Type B pancreatic cell (in vitro differentiated cells): ENCODE measurements around the gene ORMDL3. TPM values are rescaled to one million over a fixed set of nuclear protein-coding genes. Genes with fewer than 3 reads are reported as not detected.
A peak's percentile ranks its signal among the peaks of the same experiment; 100 is the strongest.

Source experiments
- DNase-seq: peaks from one replicate; pipeline ENCODE4 v3.0.0; 2021; ENCODE audit warnings: mixed read lengths; ENCODE audit not compliant: unreplicated experiment; ENCODE audit errors: extremely low spot score
- H3K27ac Mint-ChIP-seq: 2 replicates; pipeline ENCODE4 v1.8.0; 2021; ENCODE audit warnings: mild to moderate bottlenecking, mixed read lengths
- H3K27me3 Mint-ChIP-seq: 2 replicates; pipeline ENCODE4 v1.8.0; 2021; ENCODE audit warnings: mixed read lengths
- H3K36me3 Mint-ChIP-seq: 2 replicates; pipeline ENCODE4 v1.8.0; 2021; ENCODE audit warnings: mixed read lengths
- H3K4me1 Mint-ChIP-seq: one replicate; pipeline ENCODE4 v1.8.0; 2021; ENCODE audit warnings: mixed read lengths; ENCODE audit not compliant: unreplicated experiment
- H3K4me3 Mint-ChIP-seq: 2 replicates; pipeline ENCODE4 v1.8.0; 2021; ENCODE audit warnings: mild to moderate bottlenecking, mixed read lengths
- H3K9me3 Mint-ChIP-seq: 2 replicates; pipeline ENCODE4 v1.8.0; 2021; ENCODE audit warnings: mixed read lengths
- CTCF ChIP-seq: fragments of 200-600 bp; sonication (generic); conservative IDR thresholded peaks from 2 replicates; pipeline ENCODE4 v1.5.0; 2021; ENCODE audit warnings: antibody characterized with exemption, mild to moderate bottlenecking
- total RNA-seq: library from RNA; stranded (reverse); gene quantifications from 2 replicates; pipeline ENCODE4 v1.2.1, GENCODE V29; 2021; ENCODE audit warnings: low replicate concordance

The ORMDL3 gene
- total RNA-seq, 1 donor from 2014 or later, result 59.8 TPM

- Mint-ChIP-seq H3K9me3 (no peaks in the 10 kb centered on the region), H3K36me3 (no peaks in the 10 kb centered on the region), H3K4me3 (peak overlapping the region; percentile 46), H3K27ac (no peak overlapping the region), H3K27me3 (no peaks in the 10 kb centered on the region), H3K4me1 (peaks cover 9% of the 10 kb centered on the region)
- no peak for TF ChIP-seq CTCF
- no peak for DNase-seq
Observed at GRCh38 chr17:39933912-39934311, 6.5 kb upstream of the ORMDL3 start.

- peak overlapping the region; percentile 73 for H3K4me3 Mint-ChIP-seq
- DNase-seq, result no peak
- H3K4me1 Mint-ChIP-seq, result peaks cover 23% of the 10 kb centered on the region
- H3K9me3 Mint-ChIP-seq, result no peaks in the 10 kb centered on the region
- no peak for TF ChIP-seq CTCF
- no peaks in the 10 kb centered on the region for H3K27me3 Mint-ChIP-seq
- no peaks in the 10 kb centered on the region for H3K36me3 Mint-ChIP-seq
- peak overlapping the region; percentile 78 for H3K27ac Mint-ChIP-seq
Observed at GRCh38 chr17:39929646-39930407, 2.4 kb upstream of the ORMDL3 start.

- Mint-ChIP-seq H3K4me1 (peaks cover 27% of the 10 kb centered on the region), H3K9me3 (no peaks in the 10 kb centered on the region), H3K27me3 (no peaks in the 10 kb centered on the region), H3K27ac (peak overlapping the region; percentile 78), H3K36me3 (no peaks in the 10 kb centered on the region), H3K4me3 (peak overlapping the region; percentile 73)
- no peak for TF ChIP-seq CTCF
- DNase-seq, result no peak
Observed at GRCh38 chr17:39928858-39929645, 1.7 kb upstream of the ORMDL3 start.

GRCh38 chr17:39927929-39928857 lies 792 bp upstream of the ORMDL3 start:
- H3K36me3 Mint-ChIP-seq, result no peaks in the 10 kb centered on the region
- H3K4me3 Mint-ChIP-seq, result peak overlapping the region; percentile 93
- no peaks in the 10 kb centered on the region for H3K9me3 Mint-ChIP-seq
- peaks cover 27% of the 10 kb centered on the region for H3K4me1 Mint-ChIP-seq
- DNase-seq, result no peak
- no peaks in the 10 kb centered on the region for H3K27me3 Mint-ChIP-seq
- no peak for TF ChIP-seq CTCF
- H3K27ac Mint-ChIP-seq, result peak overlapping the region; percentile 94

GRCh38 chr17:39926588-39927100 lies 757 bp downstream of the ORMDL3 start:
- no peak for DNase-seq
- Mint-ChIP-seq H3K27me3 (no peaks in the 10 kb centered on the region), H3K4me3 (peak overlapping the region; percentile 93), H3K4me1 (peaks cover 27% of the 10 kb centered on the region), H3K27ac (peak overlapping the region; percentile 63), H3K9me3 (no peaks in the 10 kb centered on the region), H3K36me3 (no peaks in the 10 kb centered on the region)
- no peak for TF ChIP-seq CTCF
